Neural cell (in vitro differentiated cells): Measurements from ENCODE around the gene CPOX. TPM values are rescaled to one million over a fixed set of nuclear protein-coding genes. Genes with fewer than 3 reads are reported as not detected.

Experiments used
- H2AFZ ChIP-seq: fragments of 200-600, 300-800 bp; sonication (generic), shearing (Covaris generic); 2 replicates; pipeline ENCODE4 v1.6.0; 2014; ENCODE audit warnings: low read depth, mild to moderate bottlenecking, antibody characterized with exemption, low read length, moderate library complexity
- H3F3A ChIP-seq: fragments of 200-600 bp; shearing (Covaris generic); 2 replicates; pipeline ENCODE4 v1.6.1; 2016; ENCODE audit warnings: mild to moderate bottlenecking, moderate library complexity, mixed read lengths, antibody characterized with exemption, low read length; ENCODE audit not compliant: insufficient read depth, poor library complexity, severe bottlenecking
- H3K27ac ChIP-seq: fragments of 200-600, 300-800 bp; sonication (generic), shearing (Covaris generic); 2 replicates; pipeline ENCODE4 v1.5.1; 2014; ENCODE audit warnings: mild to moderate bottlenecking, low read length, moderate library complexity
- H3K27me3 ChIP-seq: fragments of 300-800, 200-600 bp; sonication (generic), shearing (Covaris generic); 2 replicates; pipeline ENCODE4 v1.6.0; 2014; ENCODE audit warnings: mild to moderate bottlenecking, low read depth, low read length, moderate library complexity; ENCODE audit not compliant: insufficient read depth
- H3K36me3 ChIP-seq: fragments of 300-800, 200-600 bp; sonication (generic), shearing (Covaris generic); 2 replicates; pipeline ENCODE4 v1.5.1; 2014; ENCODE audit warnings: mild to moderate bottlenecking, antibody characterized with exemption, low read length, moderate library complexity; ENCODE audit not compliant: insufficient read depth
- H3K4me2 ChIP-seq: fragments of 300-800, 200-600 bp; sonication (generic), shearing (Covaris generic); 2 replicates; pipeline ENCODE4 v1.6.0; 2014; ENCODE audit warnings: mild to moderate bottlenecking, low read length
- H3K4me3 ChIP-seq: fragments of 300-800, 200-600 bp; sonication (generic), shearing (Covaris generic); 2 replicates; pipeline ENCODE4 v1.5.1; 2014; ENCODE audit warnings: mild to moderate bottlenecking, low read length, moderate library complexity
- H3K79me2 ChIP-seq: fragments of 200-600 bp; shearing (Covaris generic); replicated peaks from 2 replicates; pipeline ENCODE4 v1.6.0; 2014; ENCODE audit warnings: mild to moderate bottlenecking, low read length, moderate library complexity; ENCODE audit not compliant: insufficient read depth
- H3K9ac ChIP-seq: fragments of 300-800, 200-600 bp; sonication (generic), shearing (Covaris generic); 2 replicates; pipeline ENCODE4 v1.6.1; 2016; ENCODE audit warnings: mild to moderate bottlenecking, low read length, mixed read lengths
- H3K9me2 ChIP-seq: fragments of 200-600 bp; shearing (Covaris generic); 2 replicates; pipeline ENCODE4 v1.6.1; 2016; ENCODE audit warnings: mild to moderate bottlenecking, low read length, mixed read lengths; ENCODE audit not compliant: insufficient read depth
- H3K9me3 ChIP-seq: fragments of 200-600, 300-800 bp; sonication (generic), shearing (Covaris generic); 2 replicates; pipeline ENCODE4 v1.6.1; 2016; ENCODE audit warnings: mild to moderate bottlenecking, mixed run types, low read length, moderate library complexity, mixed read lengths
- H4K20me1 ChIP-seq: fragments of 200-600 bp; shearing (Covaris generic); 2 replicates; pipeline ENCODE4 v1.6.1; 2016; ENCODE audit warnings: mild to moderate bottlenecking, mixed run types; ENCODE audit not compliant: insufficient read depth
- EP300 ChIP-seq: fragments of 450-650 bp; conservative IDR thresholded peaks from 2 replicates; pipeline ENCODE4 v1.6.1; 2014; ENCODE audit warnings: antibody characterized with exemption, mild to moderate bottlenecking, moderate library complexity; ENCODE audit not compliant: poor library complexity, severe bottlenecking
- EZH2 ChIP-seq: fragments of 200-600, 300-800 bp; shearing (Covaris generic), sonication (generic); IDR thresholded peaks from 2 replicates; pipeline ENCODE4 v1.6.1; 2014; ENCODE audit warnings: antibody characterized with exemption, low read length, borderline replicate concordance, mild to moderate bottlenecking; ENCODE audit not compliant: insufficient read depth, poor library complexity, severe bottlenecking
- MXI1 ChIP-seq: fragments of 450-650 bp; conservative IDR thresholded peaks from 2 replicates; pipeline ENCODE4 v1.6.1; 2014; ENCODE audit warnings: antibody characterized with exemption, mild to moderate bottlenecking; ENCODE audit not compliant: poor library complexity, severe bottlenecking
- POLR2AphosphoS5 ChIP-seq: IDR thresholded peaks from 2 replicates; pipeline ENCODE4 v1.6.1; 2012
- RAD21 ChIP-seq: fragments of 450-650 bp; conservative IDR thresholded peaks from 2 replicates; pipeline ENCODE4 v1.6.1; 2014; ENCODE audit warnings: antibody characterized with exemption, mild to moderate bottlenecking, moderate library complexity
- REST ChIP-seq: IDR thresholded peaks from 2 replicates; pipeline ENCODE4 v1.6.1; 2012; ENCODE audit warnings: borderline replicate concordance
- SMC3 ChIP-seq: fragments of 450-650 bp; conservative IDR thresholded peaks from 2 replicates; pipeline ENCODE4 v1.6.1; 2014; ENCODE audit warnings: antibody characterized with exemption, mild to moderate bottlenecking, moderate library complexity; ENCODE audit not compliant: poor library complexity
- TAF1 ChIP-seq: IDR thresholded peaks from 2 replicates; pipeline ENCODE4 v1.6.1; 2012; ENCODE audit warnings: low read depth
- polyA plus RNA-seq: library from polyadenylated mRNA; depleted of rRNA; stranded (reverse); fragments of >200 nt; gene quantifications from 2 replicates; pipeline ENCODE4 v1.2.3, GENCODE V29; 2014
- TF ChIP-seq, protein P1 (sequence below): fragments of 450-650 bp; IDR thresholded peaks from 2 replicates; pipeline ENCODE4 v1.5.1; 2014; ENCODE audit warnings: antibody characterized with exemption, mild to moderate bottlenecking, moderate library complexity; ENCODE audit not compliant: poor library complexity, severe bottlenecking

CPOX gene
- polyA plus RNA-seq, 1 donor from 2014 or later: 37.4 TPM

DNA sequence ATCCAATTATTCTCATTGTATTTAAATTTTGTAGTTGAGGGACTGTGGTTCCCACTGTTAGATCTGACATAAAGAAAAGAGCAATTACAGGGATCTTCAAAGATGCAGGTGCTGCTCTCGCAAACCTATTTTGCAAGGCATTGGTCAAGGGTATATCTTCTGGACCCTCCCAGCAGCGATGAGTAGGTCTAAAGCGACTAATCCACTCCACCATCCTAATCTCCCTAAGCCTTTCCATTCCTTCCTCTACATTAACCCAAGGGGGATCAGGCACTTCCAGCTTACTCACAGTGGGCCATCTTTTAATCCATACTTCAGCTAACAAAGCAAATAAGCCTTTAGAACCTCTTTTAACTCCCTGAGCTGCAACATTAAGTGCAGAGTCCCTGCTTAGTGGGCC lies 37.0 kb upstream of the CPOX start:
- Histone ChIP-seq H3K4me3 (no peak overlapping the region), H3F3A (no peaks in the 10 kb centered on the region), H3K36me3 (no peaks in the 10 kb centered on the region), H3K9ac (no peak overlapping the region), H3K79me2 (no peaks in the 10 kb centered on the region), H3K27ac (no peak overlapping the region), H3K9me2 (no peaks in the 10 kb centered on the region), H3K27me3 (no peaks in the 10 kb centered on the region), H2AFZ (no peak overlapping the region), H4K20me1 (no peaks in the 10 kb centered on the region), H3K4me2 (no peak overlapping the region), H3K9me3 (no peaks in the 10 kb centered on the region)
- no peak for TF ChIP-seq EP300
- TF ChIP-seq, protein P1, sequence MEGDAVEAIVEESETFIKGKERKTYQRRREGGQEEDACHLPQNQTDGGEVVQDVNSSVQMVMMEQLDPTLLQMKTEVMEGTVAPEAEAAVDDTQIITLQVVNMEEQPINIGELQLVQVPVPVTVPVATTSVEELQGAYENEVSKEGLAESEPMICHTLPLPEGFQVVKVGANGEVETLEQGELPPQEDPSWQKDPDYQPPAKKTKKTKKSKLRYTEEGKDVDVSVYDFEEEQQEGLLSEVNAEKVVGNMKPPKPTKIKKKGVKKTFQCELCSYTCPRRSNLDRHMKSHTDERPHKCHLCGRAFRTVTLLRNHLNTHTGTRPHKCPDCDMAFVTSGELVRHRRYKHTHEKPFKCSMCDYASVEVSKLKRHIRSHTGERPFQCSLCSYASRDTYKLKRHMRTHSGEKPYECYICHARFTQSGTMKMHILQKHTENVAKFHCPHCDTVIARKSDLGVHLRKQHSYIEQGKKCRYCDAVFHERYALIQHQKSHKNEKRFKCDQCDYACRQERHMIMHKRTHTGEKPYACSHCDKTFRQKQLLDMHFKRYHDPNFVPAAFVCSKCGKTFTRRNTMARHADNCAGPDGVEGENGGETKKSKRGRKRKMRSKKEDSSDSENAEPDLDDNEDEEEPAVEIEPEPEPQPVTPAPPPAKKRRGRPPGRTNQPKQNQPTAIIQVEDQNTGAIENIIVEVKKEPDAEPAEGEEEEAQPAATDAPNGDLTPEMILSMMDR: no peak
- no peak for TF ChIP-seq SMC3
- TF ChIP-seq TAF1: no peak
- no peak for TF ChIP-seq REST
- no peak for TF ChIP-seq RAD21
- TF ChIP-seq POLR2AphosphoS5: no peak
- no peak for TF ChIP-seq EZH2
- no peak for TF ChIP-seq MXI1

- Histone ChIP-seq H3K79me2 (no peaks in the 10 kb centered on the region), H3K9me3 (no peaks in the 10 kb centered on the region), H3F3A (no peaks in the 10 kb centered on the region), H3K36me3 (no peaks in the 10 kb centered on the region), H3K27ac (no peak overlapping the region), H3K4me3 (no peak overlapping the region), H2AFZ (no peak overlapping the region), H3K9ac (no peak overlapping the region), H3K27me3 (no peaks in the 10 kb centered on the region), H3K4me2 (no peak overlapping the region), H4K20me1 (no peaks in the 10 kb centered on the region), H3K9me2 (no peaks in the 10 kb centered on the region)
- TF ChIP-seq RAD21 (no peak), TAF1 (no peak), SMC3 (no peak)
- TF ChIP-seq, protein P1: no peak
Measured at GRCh38 chr3:98628317-98628716, 34.9 kb upstream of the CPOX start.
